Stimulated activated CD8-positive, alpha-beta memory T cell treated with anti-CD3 and anti-CD28 coated beads, Interleukin-7, amount 100 ng/mL, for 24 hours (primary cell): ENCODE data around the gene UNC119.
"Not testable (repeated sequence)": the region's sequence is repeated elsewhere in the genome, so short reads cannot be mapped to it uniquely, and the experiment has no call there.

ENCODE experiments used
- DNase-seq: peaks from one replicate; pipeline ENCODE4 v3.0.0-alpha.2; 2020; ENCODE audit warnings: low read depth

Gene UNC119

DNA sequence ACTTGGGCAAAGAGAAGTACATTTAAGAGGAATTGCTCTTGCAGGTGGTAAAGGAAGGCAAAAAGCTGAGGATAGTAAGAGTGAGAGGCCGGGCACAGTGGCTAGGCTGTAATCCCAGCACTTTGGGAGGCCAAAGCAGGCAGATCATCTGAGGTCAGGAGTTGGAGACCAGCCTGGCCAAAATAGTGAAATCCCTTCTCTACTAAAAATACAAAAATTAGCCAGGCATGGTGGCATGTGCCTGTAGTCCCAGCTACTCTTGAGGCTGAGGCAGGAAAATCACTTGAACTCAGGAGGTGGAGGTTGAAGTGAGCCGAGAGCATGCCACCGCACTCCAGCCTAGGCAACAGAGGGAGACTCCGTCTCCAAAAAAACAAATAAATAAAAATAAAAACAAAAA is 30.1 kb downstream of the UNC119 start:
- DNase-seq: not testable (repeated sequence)

DNA sequence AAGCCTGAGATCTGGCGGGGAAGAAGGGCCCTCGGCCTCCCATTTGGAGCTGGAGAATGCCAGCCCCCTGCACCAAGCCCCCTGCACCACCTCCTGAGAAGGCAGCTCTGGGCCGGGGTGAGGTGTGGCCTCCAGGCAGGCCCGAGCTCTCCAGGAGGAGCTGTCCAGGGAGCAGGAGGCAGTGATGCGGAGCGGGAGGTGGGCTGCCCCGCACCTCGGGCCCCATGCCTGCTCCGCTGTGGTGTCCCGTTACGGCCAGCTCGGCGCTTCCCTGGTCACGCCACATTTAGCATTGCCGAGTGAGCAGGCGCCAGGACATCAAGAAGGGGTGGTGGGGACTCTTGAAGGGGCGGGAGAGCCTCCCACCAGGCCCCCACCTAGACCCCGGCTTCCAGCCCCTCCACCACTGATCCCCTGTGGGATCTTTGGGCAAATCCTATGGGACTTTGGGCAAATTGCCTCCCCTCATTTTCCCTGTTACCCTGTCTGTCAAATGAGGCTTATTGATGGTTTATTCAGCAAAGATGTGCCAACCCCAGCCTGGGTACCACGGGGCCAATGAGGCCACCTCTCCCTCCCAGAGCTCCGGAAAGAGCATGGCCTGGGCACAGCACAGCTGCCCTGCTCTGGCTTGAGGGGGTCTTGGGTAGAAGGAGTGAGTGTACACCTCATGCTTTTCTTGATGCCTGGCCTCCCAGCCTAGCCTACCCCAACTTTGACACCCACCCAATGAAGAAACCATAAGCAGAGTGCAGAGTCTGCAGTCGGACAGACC is 30.9 kb downstream of the UNC119 start:
- DNase-seq: no peak

DNA sequence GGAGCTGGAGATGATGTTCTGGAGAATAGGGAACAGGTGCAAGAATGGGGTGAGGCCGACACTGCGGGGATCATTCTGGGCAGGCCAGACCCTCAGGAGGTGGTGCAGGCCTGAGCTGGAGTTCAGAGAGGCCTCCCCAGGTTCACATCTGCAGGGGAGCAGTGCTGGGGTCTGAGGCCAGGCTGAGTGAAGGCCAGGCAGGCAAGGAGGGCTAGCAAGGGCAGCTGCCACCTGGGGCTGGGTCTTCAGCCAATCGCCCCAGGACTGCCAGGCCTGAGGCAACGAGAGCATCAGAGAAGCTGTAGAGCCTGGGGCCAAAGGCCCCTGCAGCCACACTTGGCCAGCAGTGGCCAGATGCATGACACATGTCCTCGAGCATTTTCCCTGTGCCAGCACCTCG is 31.7 kb downstream of the UNC119 start:
- DNase-seq: no peak

DNA sequence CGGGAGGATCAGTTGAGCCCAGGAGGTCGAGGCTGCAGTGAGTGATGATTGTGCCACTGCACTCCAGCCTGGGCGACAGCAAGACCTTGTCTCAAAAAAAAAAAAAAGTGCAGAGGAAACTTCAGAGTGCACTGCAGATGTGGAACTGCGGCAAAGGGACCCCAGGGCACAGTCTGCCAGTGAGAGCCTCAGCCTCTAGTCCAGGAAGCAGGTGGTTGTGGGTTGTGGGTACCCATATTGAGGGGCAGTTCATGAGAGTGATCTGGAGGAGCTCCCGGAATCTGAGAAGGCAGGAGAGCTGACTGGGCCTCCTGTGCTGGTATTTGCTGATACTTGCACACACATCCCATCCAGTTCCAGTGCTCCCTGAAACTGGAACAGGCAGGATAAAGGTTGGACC is 33.2 kb downstream of the UNC119 start:
- no peak for DNase-seq

DNA sequence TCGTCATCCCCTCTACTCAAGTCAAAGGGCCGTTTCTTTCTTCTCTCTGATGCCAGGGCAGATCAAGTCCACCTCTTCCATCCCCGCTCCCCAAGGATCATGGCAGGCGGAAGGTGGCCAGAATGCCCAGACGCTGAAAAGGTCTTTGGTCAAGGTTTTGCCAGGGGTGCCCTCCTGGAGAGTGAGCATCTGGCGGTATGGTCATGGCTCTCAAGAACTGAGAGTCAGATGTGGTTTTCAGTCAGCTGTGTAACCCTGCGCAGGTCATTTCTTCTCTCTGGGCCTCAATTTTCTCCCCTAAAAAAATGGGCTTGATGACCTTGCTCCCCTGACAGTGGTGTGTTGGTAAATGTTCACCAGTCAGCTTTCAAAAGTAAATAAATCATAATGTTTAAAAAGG is 33.8 kb downstream of the UNC119 start:
- no peak for DNase-seq

DNA sequence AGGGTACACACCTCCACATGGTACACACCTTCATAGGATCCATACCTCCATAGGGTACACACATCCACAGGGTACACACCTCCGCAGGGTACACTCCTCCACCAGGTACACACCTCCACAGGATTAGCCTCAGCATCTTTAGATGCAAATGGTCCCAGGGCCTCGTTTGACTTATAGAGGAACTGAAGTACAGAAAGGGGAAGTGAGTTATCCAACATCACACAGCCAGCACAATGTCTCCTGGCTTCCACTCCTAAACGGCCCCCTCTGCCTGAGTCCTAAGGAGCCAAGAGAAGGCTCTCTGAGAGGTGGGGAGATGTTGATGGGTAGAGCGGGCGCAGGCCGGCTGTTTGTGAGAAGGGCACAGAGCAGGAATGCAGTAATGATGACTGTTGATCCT is 34.3 kb downstream of the UNC119 start:
- no peak for DNase-seq

DNA sequence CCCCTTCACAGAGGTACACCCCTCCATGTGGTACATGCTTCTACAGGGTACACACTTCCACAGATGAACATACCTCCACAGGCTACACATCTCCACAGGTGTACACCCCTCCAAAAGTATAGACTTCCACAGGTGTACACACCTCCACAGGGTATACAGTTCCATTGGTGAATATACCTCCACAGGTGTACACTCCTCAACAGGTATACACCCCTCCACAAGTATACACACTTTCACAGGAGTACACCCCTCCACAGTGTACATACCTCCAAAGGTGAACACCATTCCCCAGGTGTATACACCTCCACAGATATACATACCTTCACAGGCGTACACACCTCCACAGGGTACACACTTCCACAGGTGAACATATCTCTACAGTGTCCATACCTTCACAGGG is 36.9 kb downstream of the UNC119 start:
- no peak for DNase-seq

DNA sequence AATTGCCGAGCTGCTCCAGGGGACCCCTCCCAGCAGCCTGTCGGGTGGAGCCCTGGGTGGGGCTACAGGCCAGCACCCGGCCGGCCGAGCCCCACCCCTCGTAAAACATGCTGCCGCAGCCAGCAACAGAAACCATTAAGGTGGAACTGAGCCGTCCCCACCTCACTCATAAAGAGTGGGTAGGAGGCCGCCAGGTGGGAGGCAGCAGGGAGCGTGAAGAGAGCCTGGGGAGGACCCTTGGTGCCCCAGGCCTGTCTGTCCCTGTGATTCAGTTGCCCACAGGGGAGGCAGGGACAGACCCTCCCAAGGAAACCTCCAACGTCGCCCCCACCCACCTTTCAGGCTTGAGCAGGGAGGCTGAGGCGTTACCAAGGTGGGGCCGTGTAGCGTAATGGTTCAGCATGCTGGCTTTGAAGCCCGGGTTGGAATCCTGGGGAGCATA is 37.8 kb downstream of the UNC119 start:
- DNase-seq: no peak

DNA sequence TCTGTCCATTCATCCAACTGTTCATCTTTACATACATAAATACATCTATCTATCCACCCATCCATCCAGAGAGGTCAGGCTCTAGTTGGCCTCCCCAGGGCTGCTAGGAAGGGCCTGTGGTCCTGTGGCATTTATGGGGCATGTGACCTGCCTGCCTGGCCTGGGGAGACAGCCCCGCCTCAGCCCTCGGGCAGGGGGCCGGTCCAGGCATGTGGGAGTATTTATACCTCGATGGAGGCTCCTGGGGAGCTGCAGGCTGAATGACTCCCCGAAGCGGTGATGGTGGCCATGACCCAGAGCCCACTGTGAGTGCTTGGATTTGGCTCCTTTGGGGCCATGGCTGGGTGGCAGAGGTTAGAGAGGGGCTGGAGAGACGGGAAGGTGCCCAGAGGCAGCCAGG is 38.9 kb downstream of the UNC119 start:
- no peak for DNase-seq

DNA sequence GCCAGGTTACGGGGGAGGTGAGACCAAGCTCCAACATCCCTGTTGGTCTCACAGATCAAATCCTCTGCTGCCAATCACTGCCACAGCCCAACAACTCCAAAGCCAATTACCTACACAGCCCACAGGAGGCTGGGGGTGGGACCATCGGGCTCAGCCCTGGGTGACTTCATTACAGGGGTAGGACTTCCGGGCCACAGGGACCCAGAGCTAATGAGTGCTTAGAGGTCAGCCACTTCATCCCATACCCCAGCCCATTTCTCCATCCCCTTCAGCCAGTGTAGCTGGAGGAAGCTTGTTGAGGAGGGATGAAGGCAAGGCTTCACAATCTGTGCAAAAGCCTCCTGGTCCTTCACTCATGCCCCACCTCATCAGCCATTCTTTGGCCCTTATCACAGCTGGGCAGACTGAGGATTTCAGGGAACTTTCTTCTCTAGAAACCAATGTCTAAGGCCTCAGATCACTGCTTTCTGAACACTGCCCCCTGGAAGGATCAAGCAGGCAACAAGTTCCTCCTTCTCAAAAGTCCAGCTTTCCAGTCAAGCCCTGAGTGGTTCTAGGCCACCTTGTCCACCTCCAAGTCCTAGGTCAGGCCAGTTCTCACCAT is 40.5 kb downstream of the UNC119 start:
- DNase-seq: no peak

DNA sequence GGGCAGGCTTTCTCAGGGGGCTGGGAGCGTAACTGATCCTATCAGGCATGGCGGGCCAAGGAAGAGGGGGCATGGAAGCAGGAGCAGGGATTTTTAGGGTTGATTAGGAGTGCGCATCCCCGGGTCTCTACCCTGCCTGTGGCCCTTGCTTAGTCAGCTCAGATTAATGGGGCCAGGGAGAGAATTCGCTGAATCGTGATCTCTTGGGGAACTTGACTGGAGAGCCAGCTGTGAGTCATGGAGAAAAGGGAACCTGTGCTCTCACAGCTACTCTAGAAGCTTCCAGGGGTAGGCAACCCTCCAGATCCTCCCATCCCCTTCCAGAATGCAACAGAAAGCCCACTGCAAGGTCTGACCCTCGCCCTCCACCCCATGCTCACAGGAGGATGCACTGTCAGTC is 42.6 kb downstream of the UNC119 start:
- no peak for DNase-seq

DNA sequence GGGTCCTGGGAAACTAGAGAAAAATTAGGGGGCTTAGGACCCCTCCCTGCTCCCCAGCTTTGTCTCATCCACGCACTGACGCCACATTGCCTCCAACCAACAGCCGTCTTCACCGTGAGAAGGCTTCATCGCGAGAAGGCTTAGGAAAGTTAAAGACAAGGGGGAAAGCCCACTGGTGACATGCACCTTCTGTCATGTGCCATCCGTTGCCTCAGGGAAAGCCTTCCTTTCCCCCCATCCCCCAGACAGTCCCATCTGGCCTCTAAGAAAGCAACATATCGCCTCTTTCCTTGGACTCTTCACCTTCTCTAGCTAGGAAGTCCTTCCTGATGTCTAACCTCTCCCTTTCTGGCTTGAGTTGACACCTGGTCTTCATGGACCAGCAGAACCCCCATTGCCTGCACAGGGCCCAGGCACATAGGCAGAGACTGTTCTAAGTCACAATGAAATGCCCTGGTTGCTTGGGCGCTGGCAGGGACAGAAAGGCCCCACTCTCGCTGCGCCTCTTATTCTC is 44.2 kb downstream of the UNC119 start:
- DNase-seq: no peak

DNA sequence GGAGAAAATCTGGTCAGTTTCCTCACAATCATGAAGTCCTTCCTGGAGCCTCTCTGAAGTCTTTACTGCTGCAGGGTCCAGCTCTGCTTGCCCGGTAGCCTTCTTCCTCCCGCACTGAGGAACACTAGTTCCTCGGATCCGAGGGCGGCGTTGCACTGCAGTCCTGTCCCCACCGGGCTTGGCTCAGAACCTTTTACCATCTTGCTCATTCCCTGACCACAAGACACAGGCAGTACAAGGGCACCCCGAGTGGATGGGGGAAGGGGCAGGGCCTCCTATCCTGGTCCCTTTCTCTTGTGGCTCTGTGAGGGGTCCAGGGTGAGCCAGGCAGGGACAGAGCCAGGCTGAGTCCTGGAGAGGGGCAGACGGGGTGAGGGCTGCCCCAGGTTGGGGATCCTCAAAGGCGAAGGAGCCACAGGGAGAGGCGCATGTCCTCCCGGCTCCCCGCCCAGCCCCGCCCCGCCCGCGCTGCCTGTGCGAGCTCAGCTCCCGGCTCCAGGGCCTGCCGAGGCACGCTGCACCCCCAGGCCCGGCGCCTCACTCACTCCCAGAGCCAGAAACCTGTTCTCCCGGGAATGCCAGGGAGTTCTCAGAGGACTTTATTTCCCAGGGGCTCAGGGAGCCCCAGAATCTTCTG is 44.7 kb downstream of the UNC119 start:
- DNase-seq: no peak

DNA sequence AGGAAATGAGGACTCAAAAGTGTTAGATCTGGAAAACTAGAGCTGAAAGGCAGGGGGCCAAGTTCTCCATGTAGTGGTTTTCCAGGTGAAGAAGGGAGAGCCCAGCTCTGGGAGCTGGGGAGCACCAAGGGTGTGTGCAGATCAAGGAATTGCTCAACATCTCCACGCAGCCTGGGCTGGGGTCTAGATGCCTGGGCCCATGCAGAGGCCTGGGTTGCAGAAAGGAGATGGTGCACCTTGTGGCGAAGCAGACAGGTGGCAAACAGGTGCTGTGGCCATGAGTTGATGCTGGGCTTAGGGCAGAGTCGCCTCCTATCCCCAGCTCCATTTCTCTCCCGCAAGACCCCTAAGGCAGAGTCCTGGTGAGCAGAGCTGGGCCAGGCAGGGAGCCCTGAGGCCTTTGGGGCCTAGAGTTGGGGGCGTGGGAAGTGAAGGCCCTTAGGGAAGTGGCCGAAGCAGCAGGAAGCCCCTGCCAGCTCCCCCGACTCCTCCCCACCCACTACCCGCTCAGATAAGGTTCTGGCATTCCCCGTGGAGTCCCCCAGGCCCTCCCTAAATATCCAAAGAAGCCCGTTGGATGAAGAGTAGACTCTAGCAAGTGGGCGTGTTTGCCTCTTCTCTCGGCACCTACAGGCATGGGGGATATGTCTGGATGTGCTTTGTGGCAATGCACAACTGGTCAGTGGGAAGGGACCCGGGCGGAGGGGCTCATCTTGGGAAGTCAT is 45.5 kb downstream of the UNC119 start:
- DNase-seq: no peak

DNA sequence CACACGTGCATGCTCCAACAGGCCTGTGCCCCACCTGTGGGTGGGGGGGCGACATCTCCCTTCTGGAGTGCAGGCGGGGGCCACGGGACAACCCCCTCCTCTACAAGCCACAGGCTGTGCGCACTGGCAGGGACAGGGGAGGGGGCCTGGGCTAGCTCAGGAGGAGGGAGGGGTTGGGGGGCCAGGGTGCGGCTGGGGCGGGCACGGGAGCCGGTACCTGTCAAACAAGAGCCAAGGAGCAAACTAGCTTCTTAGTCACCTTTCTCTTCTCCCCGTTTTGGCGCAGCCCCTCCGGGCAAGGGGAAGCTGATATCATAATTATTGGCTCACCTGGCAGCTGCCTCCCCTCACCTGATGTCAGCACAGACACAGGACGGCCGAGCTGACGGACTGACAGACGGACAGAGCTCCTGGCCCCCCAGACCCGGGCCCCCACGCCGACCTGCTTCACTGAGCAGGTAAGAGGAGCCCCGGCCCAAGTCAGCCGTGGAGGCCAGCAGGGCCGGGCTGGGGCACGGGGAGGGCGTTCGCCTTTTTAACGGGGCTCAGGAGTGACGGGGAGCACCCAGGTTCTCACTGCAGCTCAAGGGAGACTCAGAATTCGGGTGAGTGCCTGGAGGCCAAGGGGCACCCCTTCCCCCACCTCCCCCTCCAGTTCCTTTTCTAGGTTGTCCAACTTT is 46.3 kb downstream of the UNC119 start, which contains the start of gene FOXN1:
Gene FOXN1, plus strand, starts transcription at position 363 of the 680 bp plus-strand sequence. CDS start 17,622 bp downstream, outside the sequence.
- no peak for DNase-seq

DNA sequence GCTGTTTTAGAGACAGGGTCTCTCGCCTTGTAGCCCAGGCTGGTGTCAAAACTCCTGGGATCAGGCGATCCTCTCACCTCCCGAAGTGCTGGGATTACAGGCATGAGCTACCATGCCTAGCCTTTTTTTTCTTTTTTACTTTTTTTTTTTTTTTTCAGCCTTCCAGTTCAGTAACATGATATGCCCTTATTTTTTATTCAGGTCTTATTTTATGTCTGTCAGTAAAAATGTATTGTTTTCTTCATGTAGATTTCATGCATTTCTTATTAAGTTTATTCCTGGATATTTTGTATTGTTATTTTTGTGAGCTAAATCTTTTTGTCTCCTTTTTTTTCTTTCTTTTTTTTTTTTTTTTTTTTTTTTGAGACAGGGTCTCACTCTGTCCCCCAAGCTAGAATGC is 49.0 kb downstream of the UNC119 start:
- DNase-seq: no peak

DNA sequence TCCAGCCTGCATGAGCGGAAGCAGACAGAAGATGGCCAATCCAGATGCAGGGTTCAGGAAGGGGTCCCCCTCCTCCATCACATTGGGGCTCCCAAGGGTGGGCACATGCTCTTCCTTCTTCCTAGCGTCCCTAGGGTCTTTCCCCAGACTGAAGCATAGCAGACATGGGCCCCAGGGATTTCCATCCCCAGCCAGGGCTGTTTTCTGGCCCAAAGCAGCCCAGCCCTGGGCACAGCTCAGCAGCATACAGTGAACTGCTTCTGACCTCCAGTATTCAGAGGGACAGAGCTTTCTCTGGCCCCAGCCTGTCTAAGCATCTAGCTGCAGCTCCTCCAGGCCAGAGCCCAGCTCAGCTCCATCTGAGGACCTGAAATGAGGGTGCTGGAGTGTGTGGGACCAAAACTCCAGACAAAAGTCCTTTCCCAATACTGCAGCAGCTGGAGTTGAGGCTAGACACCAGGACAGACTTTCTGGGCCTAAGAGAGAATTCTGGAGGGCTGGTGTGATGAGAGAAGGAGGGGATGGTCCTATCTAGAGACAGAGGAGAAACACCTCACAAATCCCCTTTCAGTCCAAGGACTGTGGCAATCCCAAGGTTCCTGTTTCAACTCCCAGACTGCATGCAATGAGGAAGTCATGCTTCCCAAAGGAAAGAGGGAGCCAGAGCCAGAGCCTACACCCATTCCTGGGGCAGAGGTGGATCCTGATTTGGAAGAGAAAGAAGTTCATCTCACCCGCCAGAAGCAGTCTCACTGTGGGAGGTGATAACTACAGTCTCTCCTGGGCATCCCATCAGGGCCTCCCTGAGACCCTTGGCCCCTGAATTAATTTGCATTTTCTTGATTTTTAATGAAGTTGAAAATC is 50.8 kb downstream of the UNC119 start:
- DNase-seq: no peak

DNA sequence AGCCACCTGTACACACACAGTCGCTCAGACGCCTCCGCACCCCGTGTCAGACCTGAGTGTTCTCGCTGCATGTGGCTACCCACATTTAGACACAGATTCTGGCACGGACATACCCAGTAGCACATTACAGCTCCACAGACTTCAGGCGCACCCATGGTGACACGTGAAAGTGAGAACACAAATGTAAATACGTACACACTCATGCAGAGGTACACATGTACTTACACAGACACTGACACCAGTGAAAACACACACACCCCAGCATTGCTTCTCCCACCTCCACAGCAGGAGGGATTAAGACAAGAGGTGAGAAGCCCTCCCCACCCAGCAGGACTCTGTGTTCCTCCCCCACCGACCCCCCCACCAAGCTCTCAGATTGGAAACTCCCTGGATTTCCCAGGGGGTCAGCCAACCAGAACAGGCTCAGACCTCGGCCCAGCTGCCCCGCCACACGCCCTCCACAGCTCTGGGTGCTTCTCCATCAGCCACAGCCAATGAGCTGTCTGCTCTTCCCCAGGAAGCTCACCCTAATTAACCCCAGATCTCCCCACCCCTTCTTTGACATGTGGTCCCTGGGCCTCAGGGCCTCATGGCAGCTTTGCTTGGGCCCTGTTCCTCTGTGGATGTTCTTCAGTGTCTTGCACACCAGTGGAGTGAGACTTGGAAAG is 51.6 kb downstream of the UNC119 start:
- no peak for DNase-seq

DNA sequence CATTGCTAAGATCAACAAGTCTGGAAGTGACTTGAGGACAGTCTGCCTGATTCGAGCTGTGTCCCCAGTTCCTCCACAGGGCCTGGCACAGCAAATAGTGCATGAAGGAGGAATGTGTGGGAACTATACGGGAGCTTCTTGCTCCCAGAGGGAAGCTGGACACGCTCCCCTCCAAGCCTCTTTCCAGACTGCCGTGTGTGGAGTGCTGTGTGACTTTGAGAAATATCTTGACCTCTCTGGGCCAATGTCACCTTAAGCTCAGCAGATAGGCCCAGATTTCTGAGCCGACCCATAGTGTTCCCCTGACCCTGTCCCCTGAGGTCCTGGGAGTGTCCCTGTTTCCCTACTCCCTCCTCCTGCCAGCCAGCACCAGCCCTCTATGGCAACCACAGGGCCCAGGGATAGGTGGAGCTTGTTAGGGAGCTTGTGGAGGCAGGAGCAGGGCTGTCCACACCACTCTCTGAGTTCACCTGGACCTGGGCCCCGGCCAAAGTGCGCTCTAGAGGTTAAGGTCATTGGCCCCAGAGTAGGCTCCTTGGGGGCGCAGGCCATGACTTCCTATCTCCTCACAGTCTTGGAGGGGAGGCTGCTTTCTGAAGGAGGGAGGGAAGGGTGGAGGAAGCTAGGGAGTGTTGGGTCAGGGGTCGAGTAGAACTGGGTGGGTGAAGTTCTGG is 52.6 kb downstream of the UNC119 start:
- DNase-seq: no peak

DNA sequence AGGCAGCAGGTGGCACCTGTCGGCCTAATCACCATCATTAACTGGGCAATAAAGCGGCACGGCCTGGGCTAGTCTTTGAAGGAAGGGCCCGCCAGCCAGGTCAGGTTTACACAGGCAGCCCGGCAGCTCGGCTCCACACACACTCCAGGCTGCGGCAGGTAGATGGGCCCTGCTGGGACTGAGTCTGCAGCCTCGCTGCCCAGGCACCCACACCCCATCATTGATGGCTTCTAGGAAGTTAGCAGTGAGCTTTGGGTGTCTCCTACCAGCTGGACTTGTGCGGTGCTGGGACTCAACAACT is 53.1 kb downstream of the UNC119 start:
- no peak for DNase-seq
